SK-N-MC (cell line): ENCODE results near the gene PCSK5.

Source experiments
- DNase-seq: peaks from one replicate; pipeline ENCODE4 v3.0.0-alpha.2; 2011; ENCODE audit warnings: low read depth, low spot score
- H3K27ac ChIP-seq: fragments of 200-600 bp; sonication (generic); 2 replicates; pipeline ENCODE4 v1.5.1; 2016; ENCODE audit warnings: mixed run types
- H3K36me3 ChIP-seq: fragments of 200-600 bp; sonication (generic); 2 replicates; pipeline ENCODE4 v1.6.1; 2017; ENCODE audit warnings: antibody characterized with exemption, low read length, mixed read lengths; ENCODE audit not compliant: insufficient read depth
- H3K4me3 ChIP-seq: fragments of 200-600 bp; sonication (generic); 2 replicates; pipeline ENCODE4 v1.5.1; 2016
- H3K9ac ChIP-seq: fragments of 200-600 bp; sonication (generic); 2 replicates; pipeline ENCODE4 v1.8.0; 2017; ENCODE audit warnings: mixed run types, mixed read lengths; ENCODE audit not compliant: insufficient read length
- H3K9me3 ChIP-seq: fragments of 200-600 bp; sonication (generic); 2 replicates; pipeline ENCODE4 v1.6.1; 2017; ENCODE audit warnings: low read depth, mild to moderate bottlenecking, antibody characterized with exemption, low read length, moderate library complexity, mixed read lengths
- EZH2 ChIP-seq: fragments of 200-600 bp; sonication (generic); IDR thresholded peaks from one replicate; pipeline ENCODE4 v1.6.1; 2017; ENCODE audit warnings: antibody characterized with exemption
- FOXP2 ChIP-seq: optimal IDR thresholded peaks from 2 replicates; pipeline ENCODE3; 2011; ENCODE audit warnings: mild to moderate bottlenecking, moderate library complexity; ENCODE audit not compliant: insufficient read depth; ENCODE audit errors: extremely low read length, control extremely low read depth
- POLR2AphosphoS5 ChIP-seq: IDR thresholded peaks from 2 replicates; pipeline ENCODE4 v1.6.1; 2012; ENCODE audit warnings: mild to moderate bottlenecking, low read depth, low read length, borderline replicate concordance

The PCSK5 gene

DNA sequence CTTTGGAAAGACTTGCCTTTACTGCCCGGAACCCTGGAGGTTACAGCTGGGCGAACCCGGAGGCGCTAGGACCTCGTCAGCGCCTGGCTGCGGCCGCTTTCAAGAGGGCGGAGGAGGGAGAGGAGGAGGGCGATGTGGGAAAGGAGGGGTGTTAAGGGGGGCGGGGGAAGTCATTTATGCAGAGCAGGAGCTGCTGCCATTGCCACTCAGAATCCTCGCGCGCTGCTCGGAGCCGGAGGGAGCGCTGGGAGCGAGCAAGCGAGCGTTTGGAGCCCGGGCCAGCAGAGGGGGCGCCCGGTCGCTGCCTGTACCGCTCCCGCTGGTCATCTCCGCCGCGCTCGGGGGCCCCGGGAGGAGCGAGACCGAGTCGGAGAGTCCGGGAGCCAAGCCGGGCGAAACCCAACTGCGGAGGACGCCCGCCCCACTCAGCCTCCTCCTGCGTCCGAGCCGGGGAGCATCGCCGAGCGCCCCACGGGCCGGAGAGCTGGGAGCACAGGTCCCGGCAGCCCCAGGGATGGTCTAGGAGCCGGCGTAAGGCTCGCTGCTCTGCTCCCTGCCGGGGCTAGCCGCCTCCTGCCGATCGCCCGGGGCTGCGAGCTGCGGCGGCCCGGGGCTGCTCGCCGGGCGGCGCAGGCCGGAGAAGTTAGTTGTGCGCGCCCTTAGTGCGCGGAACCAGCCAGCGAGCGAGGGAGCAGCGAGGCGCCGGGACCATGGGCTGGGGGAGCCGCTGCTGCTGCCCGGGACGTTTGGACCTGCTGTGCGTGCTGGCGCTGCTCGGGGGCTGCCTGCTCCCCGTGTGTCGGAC, at the start of gene PCSK5:
Gene PCSK5, plus strand, starts transcription at position 202 of the 805 bp plus-strand sequence. Its CDS starts 509 bp downstream, at position 711.
- TF ChIP-seq EZH2 = no peak
- peak; percentile 71; the same call in 1 of the 2 replicates for TF ChIP-seq POLR2AphosphoS5
- peak; percentile 37 for DNase-seq
- Histone ChIP-seq H3K9me3 (no peaks in the 10 kb centered on the region), H3K9ac (peak within 1 kb of the TSS; percentile 69), H3K27ac (peak within 1 kb of the TSS; percentile 11; the same call in 1 of the 2 replicates), H3K4me3 (peak within 1 kb of the TSS; percentile 86), H3K36me3 (no peaks in the 10 kb centered on the region)

DNA sequence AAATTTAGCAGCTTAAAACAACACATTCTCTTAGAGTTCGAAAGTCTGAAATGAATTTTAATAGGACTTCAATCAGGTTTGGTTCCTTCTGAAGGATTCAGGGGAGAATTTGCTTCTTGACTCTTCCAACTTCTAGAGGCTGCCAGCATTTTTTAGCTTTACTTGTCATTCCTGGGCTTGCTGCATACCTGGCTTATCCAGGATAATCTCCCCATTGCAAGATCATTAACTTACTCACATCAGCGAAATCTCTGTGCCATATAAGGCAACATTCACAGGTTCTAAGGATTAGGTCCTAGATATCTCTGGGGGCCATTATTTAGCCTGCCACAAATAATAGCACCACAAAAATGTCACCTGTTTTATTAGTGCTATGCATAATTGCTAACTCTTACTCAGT, 46.2 kb upstream of the PCSK5 start:
- TF ChIP-seq FOXP2 (no peak), POLR2AphosphoS5 (no peak), EZH2 (no peak)
- no peak for DNase-seq
- Histone ChIP-seq H3K27ac (no peak overlapping the region), H3K4me3 (no peak overlapping the region), H3K9me3 (no peaks in the 10 kb centered on the region), H3K9ac (no peak overlapping the region), H3K36me3 (no peaks in the 10 kb centered on the region)

GRCh38 chr9:75845806-75846205, 44.7 kb upstream of the PCSK5 start:
- Histone ChIP-seq H3K9me3 (no peaks in the 10 kb centered on the region), H3K9ac (no peak overlapping the region), H3K27ac (no peak overlapping the region), H3K36me3 (no peaks in the 10 kb centered on the region), H3K4me3 (no peak overlapping the region)
- no peak for DNase-seq
- TF ChIP-seq FOXP2 = no peak
- no peak for TF ChIP-seq EZH2
- no peak for TF ChIP-seq POLR2AphosphoS5

- H3K9me3 ChIP-seq = no peaks in the 10 kb centered on the region
- H3K4me3 ChIP-seq = no peak overlapping the region
- H3K27ac ChIP-seq = no peak overlapping the region
- H3K36me3 ChIP-seq = no peaks in the 10 kb centered on the region
- TF ChIP-seq FOXP2 = no peak
- TF ChIP-seq POLR2AphosphoS5 = no peak
- no peak for TF ChIP-seq EZH2
- no peak overlapping the region for H3K9ac ChIP-seq
- DNase-seq = no peak
Measured at GRCh38 chr9:75847085-75847484, 43.4 kb upstream of the PCSK5 start.

DNA sequence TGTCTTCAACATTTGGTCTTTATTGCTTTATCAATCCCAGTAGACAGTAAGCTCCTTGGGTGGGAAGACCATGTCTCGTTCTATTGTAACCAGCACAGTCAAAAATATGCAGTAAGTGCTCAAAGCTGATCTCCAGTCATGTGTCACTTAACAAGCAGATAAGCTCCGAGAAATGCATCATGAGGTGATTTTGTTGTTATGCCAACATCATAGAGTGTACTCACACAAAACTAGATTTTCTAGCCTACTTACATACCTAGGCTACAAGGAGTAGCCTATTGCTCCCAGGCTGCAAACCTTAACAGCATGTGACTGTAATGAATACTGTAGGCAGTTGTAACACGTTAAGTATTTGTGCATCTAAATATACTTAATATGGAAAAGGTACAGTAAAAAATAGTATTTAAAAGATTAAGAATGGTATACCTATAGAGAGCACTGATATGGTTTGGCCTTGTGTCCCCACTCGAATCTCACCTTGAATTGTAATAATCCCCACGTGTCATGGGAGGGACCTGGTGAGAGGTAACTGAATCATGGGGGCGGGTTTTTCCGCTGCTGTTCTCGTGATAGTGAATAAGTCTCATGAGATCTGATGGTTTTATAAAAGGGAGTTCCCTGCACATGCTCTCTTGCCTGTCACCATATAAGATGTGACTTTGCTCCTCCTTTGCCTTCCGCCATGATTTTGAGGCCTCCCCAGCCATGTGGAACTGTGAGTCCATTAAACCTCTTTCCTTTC, 39.8 kb upstream of the PCSK5 start:
- H3K9me3 ChIP-seq = no peaks in the 10 kb centered on the region
- no peak overlapping the region for H3K4me3 ChIP-seq
- no peak for DNase-seq
- H3K9ac ChIP-seq = no peak overlapping the region
- no peaks in the 10 kb centered on the region for H3K36me3 ChIP-seq
- no peak overlapping the region for H3K27ac ChIP-seq
- TF ChIP-seq EZH2 (no peak), FOXP2 (no peak), POLR2AphosphoS5 (no peak)

GRCh38 chr9:75851917-75852316, 38.6 kb upstream of the PCSK5 start:
- TF ChIP-seq EZH2 = no peak
- TF ChIP-seq FOXP2 = no peak
- TF ChIP-seq POLR2AphosphoS5 = no peak
- no peak for DNase-seq
- Histone ChIP-seq H3K4me3 (no peak overlapping the region), H3K9ac (no peak overlapping the region), H3K9me3 (no peaks in the 10 kb centered on the region), H3K27ac (no peak overlapping the region), H3K36me3 (no peaks in the 10 kb centered on the region)

DNA sequence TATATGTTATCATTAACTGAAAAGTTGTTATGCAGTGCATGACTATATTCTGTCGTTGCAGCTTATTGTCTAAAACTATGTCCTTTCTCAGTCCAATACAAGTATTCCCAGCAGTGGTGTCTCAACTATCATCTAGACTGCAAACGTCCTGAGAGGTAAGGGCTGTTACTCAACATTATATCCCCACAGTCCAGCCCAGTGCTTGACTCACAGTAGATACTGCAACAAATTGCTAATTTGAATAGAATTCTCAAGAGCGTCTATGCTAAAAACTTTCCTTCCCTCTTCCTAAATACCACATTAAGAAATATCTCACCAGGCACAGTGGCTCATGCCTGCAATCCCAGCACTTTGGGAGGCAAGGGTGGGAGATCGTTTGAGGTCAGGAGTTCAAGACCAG, 37.7 kb upstream of the PCSK5 start:
- Histone ChIP-seq H3K9me3 (no peaks in the 10 kb centered on the region), H3K36me3 (no peaks in the 10 kb centered on the region), H3K9ac (no peak overlapping the region), H3K4me3 (no peak overlapping the region), H3K27ac (no peak overlapping the region)
- TF ChIP-seq FOXP2 = no peak
- no peak for TF ChIP-seq EZH2
- no peak for TF ChIP-seq POLR2AphosphoS5
- DNase-seq = no peak

DNA sequence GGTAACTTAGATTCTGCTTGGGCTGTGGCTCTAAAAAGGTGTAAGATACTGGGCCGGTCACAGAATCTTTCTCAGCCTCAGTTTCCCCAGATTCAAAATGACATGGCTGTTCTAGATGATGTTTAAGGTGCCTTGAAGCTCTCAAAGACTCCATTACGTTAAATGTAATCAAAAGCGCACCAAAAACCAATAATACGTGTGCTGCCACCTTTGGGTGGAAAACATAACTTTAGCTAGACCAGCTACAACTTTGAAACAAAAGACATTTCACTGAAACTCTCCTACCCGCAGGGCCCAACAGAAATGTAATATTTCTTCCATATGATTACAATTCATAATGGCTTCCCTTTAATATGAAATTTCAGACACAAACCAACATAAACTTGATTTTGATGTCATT, 35.0 kb upstream of the PCSK5 start:
- DNase-seq = no peak
- Histone ChIP-seq H3K9me3 (no peaks in the 10 kb centered on the region), H3K9ac (no peak overlapping the region), H3K36me3 (no peaks in the 10 kb centered on the region), H3K27ac (no peak overlapping the region), H3K4me3 (no peak overlapping the region)
- TF ChIP-seq EZH2 (no peak), FOXP2 (no peak), POLR2AphosphoS5 (no peak)
